ENCODE data around the gene PHKB.
"Not testable (repeated sequence)": the region's sequence is repeated elsewhere in the genome, so short reads cannot be mapped to it uniquely, and the experiment has no call there.

DNA sequence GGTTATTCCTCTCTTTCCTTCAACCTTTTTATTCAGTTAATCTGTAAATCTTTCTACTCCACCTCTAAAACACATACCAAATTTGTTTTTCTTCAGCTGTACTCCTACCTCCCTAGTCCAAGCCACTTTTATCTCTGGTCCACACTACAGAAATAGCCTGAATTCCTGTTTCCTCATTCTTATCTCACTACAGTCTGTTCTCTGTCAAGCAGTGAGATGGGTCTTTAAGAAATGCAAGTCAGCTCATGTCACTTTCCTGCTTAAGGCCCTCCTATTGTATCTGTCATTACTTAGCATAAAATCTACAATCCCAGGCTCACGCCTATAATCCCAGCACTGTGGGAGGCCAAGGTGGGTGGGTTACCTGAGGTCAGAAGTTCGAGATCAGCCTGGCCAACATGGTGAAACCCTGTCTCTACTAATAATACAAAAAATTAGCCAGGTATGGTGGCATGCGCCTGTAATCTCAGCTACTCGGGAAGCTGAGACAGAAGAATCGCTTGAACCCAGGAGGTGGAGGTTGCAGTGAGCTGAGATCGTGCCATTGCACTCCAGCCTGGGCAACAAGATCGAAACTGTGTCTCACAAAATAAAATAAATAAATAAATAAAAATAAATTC is 7.0 kb downstream of the PHKB start:
- TF ChIP-seq POLR2AphosphoS5 (IDR thresholded peaks at IDR 0.05; ENCODE audit: low read depth); SPI1 (IDR thresholded peaks at IDR 0.05; ENCODE audit: borderline replicate concordance, low read depth); GABPA (IDR thresholded peaks at IDR 0.05; ENCODE audit: low read depth): not testable (repeated sequence)
- TF ChIP-seq, protein P1, sequence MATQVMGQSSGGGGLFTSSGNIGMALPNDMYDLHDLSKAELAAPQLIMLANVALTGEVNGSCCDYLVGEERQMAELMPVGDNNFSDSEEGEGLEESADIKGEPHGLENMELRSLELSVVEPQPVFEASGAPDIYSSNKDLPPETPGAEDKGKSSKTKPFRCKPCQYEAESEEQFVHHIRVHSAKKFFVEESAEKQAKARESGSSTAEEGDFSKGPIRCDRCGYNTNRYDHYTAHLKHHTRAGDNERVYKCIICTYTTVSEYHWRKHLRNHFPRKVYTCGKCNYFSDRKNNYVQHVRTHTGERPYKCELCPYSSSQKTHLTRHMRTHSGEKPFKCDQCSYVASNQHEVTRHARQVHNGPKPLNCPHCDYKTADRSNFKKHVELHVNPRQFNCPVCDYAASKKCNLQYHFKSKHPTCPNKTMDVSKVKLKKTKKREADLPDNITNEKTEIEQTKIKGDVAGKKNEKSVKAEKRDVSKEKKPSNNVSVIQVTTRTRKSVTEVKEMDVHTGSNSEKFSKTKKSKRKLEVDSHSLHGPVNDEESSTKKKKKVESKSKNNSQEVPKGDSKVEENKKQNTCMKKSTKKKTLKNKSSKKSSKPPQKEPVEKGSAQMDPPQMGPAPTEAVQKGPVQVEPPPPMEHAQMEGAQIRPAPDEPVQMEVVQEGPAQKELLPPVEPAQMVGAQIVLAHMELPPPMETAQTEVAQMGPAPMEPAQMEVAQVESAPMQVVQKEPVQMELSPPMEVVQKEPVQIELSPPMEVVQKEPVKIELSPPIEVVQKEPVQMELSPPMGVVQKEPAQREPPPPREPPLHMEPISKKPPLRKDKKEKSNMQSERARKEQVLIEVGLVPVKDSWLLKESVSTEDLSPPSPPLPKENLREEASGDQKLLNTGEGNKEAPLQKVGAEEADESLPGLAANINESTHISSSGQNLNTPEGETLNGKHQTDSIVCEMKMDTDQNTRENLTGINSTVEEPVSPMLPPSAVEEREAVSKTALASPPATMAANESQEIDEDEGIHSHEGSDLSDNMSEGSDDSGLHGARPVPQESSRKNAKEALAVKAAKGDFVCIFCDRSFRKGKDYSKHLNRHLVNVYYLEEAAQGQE (IDR thresholded peaks at IDR 0.05; ENCODE audit: insufficient replicate concordance, low read depth) = not testable (repeated sequence)
